ENCODE data around the gene TMEM74B.

TMEM74B gene

GRCh38 chr20:1209447-1210387 is 24.9 kb upstream of the TMEM74B start:
- Histone ChIP-seq H3K4me2 (ENCODE audit: low read length) (no peak overlapping the region), H3K79me2 (ENCODE audit: insufficient read depth, low read length) (no peaks in the 10 kb centered on the region), H4K20me1 (ENCODE audit: insufficient read depth, low read length) (no peaks in the 10 kb centered on the region), H3F3A (ENCODE audit: insufficient read depth, low read length) (no peaks in the 10 kb centered on the region), H3K27ac (ENCODE audit: low read depth, low read length, poor library complexity, severe bottlenecking) (no peak overlapping the region), H3K9ac (ENCODE audit: low read length) (no peak overlapping the region), H3K4me3 (ENCODE audit: low read depth, low read length, poor library complexity, severe bottlenecking) (no peak overlapping the region), H3K9me3 (ENCODE audit: low read length) (no peaks in the 10 kb centered on the region), H3K4me1 (ENCODE audit: insufficient read depth, low read length, severe bottlenecking) (no peaks in the 10 kb centered on the region), H3K27me3 (ENCODE audit: insufficient read depth, low read length) (no peaks in the 10 kb centered on the region), H2AFZ (ENCODE audit: low read length) (no peak overlapping the region), H3K36me3 (ENCODE audit: insufficient read depth, low read length) (no peaks in the 10 kb centered on the region), H3K9me2 (ENCODE audit: low read depth, low read length) (no peaks in the 10 kb centered on the region)
- TF ChIP-seq EZH2 (IDR thresholded peaks at IDR 0.05; ENCODE audit: borderline replicate concordance, low read length): no peak
- TF ChIP-seq, protein P1, sequence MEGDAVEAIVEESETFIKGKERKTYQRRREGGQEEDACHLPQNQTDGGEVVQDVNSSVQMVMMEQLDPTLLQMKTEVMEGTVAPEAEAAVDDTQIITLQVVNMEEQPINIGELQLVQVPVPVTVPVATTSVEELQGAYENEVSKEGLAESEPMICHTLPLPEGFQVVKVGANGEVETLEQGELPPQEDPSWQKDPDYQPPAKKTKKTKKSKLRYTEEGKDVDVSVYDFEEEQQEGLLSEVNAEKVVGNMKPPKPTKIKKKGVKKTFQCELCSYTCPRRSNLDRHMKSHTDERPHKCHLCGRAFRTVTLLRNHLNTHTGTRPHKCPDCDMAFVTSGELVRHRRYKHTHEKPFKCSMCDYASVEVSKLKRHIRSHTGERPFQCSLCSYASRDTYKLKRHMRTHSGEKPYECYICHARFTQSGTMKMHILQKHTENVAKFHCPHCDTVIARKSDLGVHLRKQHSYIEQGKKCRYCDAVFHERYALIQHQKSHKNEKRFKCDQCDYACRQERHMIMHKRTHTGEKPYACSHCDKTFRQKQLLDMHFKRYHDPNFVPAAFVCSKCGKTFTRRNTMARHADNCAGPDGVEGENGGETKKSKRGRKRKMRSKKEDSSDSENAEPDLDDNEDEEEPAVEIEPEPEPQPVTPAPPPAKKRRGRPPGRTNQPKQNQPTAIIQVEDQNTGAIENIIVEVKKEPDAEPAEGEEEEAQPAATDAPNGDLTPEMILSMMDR (IDR thresholded peaks at IDR 0.05; ENCODE audit: low read length): no peak

GRCh38 chr20:1207293-1207878 is 22.6 kb upstream of the TMEM74B start:
- no peaks in the 10 kb centered on the region for H3K27me3 ChIP-seq (ENCODE audit: insufficient read depth, low read length)
- no peaks in the 10 kb centered on the region for H3K9me3 ChIP-seq (ENCODE audit: low read length)
- H3F3A ChIP-seq (ENCODE audit: insufficient read depth, low read length): no peaks in the 10 kb centered on the region
- no peaks in the 10 kb centered on the region for H3K4me1 ChIP-seq (ENCODE audit: insufficient read depth, low read length, severe bottlenecking)
- no peak overlapping the region for H3K4me3 ChIP-seq (ENCODE audit: low read depth, low read length, poor library complexity, severe bottlenecking)
- H3K27ac ChIP-seq (ENCODE audit: low read depth, low read length, poor library complexity, severe bottlenecking): no peak overlapping the region
- H2AFZ ChIP-seq (ENCODE audit: low read length): no peak overlapping the region
- no peaks in the 10 kb centered on the region for H3K9me2 ChIP-seq (ENCODE audit: low read depth, low read length)
- H4K20me1 ChIP-seq (ENCODE audit: insufficient read depth, low read length): no peaks in the 10 kb centered on the region
- H3K36me3 ChIP-seq (ENCODE audit: insufficient read depth, low read length): no peaks in the 10 kb centered on the region
- no peak overlapping the region for H3K4me2 ChIP-seq (ENCODE audit: low read length)
- no peaks in the 10 kb centered on the region for H3K79me2 ChIP-seq (ENCODE audit: insufficient read depth, low read length)
- H3K9ac ChIP-seq (ENCODE audit: low read length): no peak overlapping the region
- TF ChIP-seq, protein P1 (IDR thresholded peaks at IDR 0.05; ENCODE audit: low read length): no peak
- no peak for TF ChIP-seq EZH2 (IDR thresholded peaks at IDR 0.05; ENCODE audit: borderline replicate concordance, low read length)

DNA sequence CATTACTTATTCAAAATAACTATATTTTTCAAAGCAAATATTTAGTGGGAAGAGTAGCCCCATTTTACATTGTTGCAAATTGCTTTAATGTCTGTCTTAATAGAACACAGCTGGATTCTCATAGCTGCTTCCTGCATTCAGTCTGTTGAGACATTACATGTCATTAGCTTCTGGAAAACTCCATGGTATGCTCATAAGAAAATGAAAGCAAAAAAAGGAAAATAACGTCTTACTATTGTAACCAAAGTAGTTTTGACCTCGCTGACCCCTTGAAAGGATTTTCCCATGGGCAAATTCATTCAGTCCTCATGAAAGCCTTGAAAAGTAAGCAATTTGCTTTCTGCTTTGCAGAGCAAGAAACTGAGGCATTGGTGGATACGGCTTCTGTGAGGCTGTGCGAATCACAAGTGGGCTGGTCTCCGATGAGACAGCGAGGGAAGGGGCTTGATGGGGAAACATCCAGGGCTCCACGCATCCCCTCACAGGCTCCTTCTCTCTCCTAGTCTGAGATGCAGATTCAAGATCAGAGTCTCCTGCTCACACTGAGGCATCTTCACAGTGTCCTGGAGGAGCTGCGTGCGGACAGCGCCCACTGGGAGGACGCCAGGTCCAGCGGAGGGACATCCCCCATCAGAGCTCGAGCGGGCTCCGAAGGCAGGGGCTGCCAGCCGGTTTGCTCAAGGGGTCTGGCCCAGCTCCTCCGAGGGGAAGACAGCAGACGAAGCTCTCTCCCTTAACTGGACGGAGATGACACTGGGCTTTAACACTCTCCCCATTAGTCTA is 21.8 kb upstream of the TMEM74B start:
- H3K9me2 ChIP-seq (ENCODE audit: low read depth, low read length): no peaks in the 10 kb centered on the region
- no peaks in the 10 kb centered on the region for H3K4me1 ChIP-seq (ENCODE audit: insufficient read depth, low read length, severe bottlenecking)
- TF ChIP-seq, protein P1 (IDR thresholded peaks at IDR 0.05; ENCODE audit: low read length): no peak
- no peak for TF ChIP-seq EZH2 (IDR thresholded peaks at IDR 0.05; ENCODE audit: borderline replicate concordance, low read length)
- H2AFZ ChIP-seq (ENCODE audit: low read length): no peak overlapping the region
- H4K20me1 ChIP-seq (ENCODE audit: insufficient read depth, low read length): no peaks in the 10 kb centered on the region
- no peaks in the 10 kb centered on the region for H3F3A ChIP-seq (ENCODE audit: insufficient read depth, low read length)
- no peaks in the 10 kb centered on the region for H3K36me3 ChIP-seq (ENCODE audit: insufficient read depth, low read length)
- H3K79me2 ChIP-seq (ENCODE audit: insufficient read depth, low read length): no peaks in the 10 kb centered on the region
- H3K4me2 ChIP-seq (ENCODE audit: low read length): no peak overlapping the region
- no peak overlapping the region for H3K27ac ChIP-seq (ENCODE audit: low read depth, low read length, poor library complexity, severe bottlenecking)
- H3K4me3 ChIP-seq (ENCODE audit: low read depth, low read length, poor library complexity, severe bottlenecking): no peak overlapping the region
- no peaks in the 10 kb centered on the region; the same call in 1 of the 2 replicates for H3K27me3 ChIP-seq (ENCODE audit: insufficient read depth, low read length)
- no peaks in the 10 kb centered on the region for H3K9me3 ChIP-seq (ENCODE audit: low read length)
- H3K9ac ChIP-seq (ENCODE audit: low read length): no peak overlapping the region
